MG63 (cell line): ENCODE data around the gene HDHD2. TPM values are rescaled to one million over a fixed set of nuclear protein-coding genes. Genes with fewer than 3 reads are reported as not detected.
"Not testable (repeated sequence)": the region's sequence is repeated elsewhere in the genome, so short reads cannot be mapped to it uniquely, and the experiment has no call there.

Experiments
- DNase-seq: peaks from one replicate; pipeline ENCODE4 v3.0.0-alpha.2; 2020
- H3K27me3 ChIP-seq: fragments of 250-450 bp; sonication (Bioruptor Pico); 2 replicates; pipeline ENCODE4 v1.5.1; 2020; ENCODE audit warnings: mild to moderate bottlenecking, moderate library complexity
- H3K36me3 ChIP-seq: fragments of 250-450 bp; sonication (Bioruptor Pico); 2 replicates; pipeline ENCODE4 v1.5.1; 2020; ENCODE audit warnings: mild to moderate bottlenecking, moderate library complexity
- H3K4me3 ChIP-seq: fragments of 250-450 bp; sonication (Bioruptor Pico); 2 replicates; pipeline ENCODE4 v1.5.1; 2020; ENCODE audit warnings: mild to moderate bottlenecking, moderate library complexity
- H3K9me3 ChIP-seq: fragments of 250-450 bp; sonication (Bioruptor Pico); 2 replicates; pipeline ENCODE4 v1.5.1; 2020; ENCODE audit warnings: mild to moderate bottlenecking, moderate library complexity
- total RNA-seq: library from RNA; depleted of rRNA; stranded (reverse); fragments of >200 nt; shearing (Covaris generic); gene quantifications from 2 replicates; pipeline ENCODE4 v1.2.3, GENCODE V29; 2014; ENCODE audit warnings: low replicate concordance; rRNA removed

The HDHD2 gene, protein sequence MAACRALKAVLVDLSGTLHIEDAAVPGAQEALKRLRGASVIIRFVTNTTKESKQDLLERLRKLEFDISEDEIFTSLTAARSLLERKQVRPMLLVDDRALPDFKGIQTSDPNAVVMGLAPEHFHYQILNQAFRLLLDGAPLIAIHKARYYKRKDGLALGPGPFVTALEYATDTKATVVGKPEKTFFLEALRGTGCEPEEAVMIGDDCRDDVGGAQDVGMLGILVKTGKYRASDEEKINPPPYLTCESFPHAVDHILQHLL
- 3.0 and 11.3 TPM in 2 replicates for total RNA-seq

DNA sequence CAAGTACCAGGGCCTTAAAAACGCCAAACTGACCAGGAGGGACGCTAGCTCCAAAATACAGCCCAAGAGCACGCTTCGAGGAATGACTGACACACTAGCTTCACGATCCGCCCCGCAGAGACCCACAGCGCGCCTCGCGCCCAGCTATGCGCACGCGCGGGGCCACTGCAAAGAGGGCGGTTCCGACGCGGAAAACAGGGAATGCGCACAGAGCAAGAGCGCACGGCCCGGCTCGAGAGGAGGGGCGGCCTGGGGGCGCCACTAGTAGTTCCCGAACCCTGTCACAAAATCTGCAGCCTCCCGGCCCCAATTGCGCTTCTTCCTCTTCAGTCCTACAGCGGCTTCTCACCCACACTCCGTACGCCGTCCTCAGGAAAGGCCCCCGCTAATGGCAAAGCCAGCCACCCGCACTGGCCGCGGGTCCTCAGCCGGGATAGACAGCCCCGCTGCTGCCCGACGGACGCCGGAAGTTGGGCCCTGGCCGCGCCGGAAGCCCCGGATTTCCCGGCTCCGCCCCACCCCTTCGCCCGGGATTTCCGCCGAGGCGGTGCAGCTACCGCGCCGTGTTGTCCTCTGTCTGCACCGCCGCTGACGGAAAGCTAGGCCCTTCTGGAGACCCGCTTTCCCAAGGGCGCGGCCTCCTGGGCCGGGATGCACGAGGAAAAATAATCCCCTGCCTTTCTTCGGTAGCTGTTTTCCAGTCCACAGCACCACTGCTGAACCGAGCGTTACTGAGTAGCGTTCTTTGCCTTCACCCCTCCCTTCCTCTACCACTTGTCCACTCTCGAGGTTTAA, at the start of gene HDHD2:
TSS of gene HDHD2 (minus strand) at position 472 of the 795 bp plus-strand sequence. CDS start 14,061 bp downstream, outside the sequence.
- Histone ChIP-seq H3K36me3 (peaks cover 16% of the 10 kb centered on the region), H3K9me3 (no peaks in the 10 kb centered on the region), H3K27me3 (no peaks in the 10 kb centered on the region), H3K4me3 (peak within 1 kb of the TSS; percentile 84)
- DNase-seq, result peak; percentile 88

DNA sequence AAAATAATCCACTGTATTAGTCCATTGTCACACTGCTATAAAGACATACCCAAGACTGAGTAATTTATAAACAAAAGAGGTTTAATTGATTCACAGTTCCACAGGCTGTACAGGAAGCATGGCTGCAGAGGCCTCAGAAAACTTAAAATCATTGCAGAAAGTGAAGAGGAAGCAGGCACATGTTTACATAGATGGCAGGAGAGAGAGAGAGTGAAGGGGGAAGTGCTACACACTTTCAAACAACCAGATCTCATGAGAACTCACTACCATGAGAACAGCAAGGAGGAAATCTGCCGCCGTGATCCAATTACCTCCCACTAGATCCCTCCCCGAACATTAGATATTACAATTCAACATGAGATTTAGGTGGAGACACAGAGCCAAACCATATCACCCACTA, 45.7 kb upstream of the HDHD2 start:
- not testable (repeated sequence) for H3K27me3 ChIP-seq, DNase-seq, H3K36me3 ChIP-seq, H3K4me3 ChIP-seq, H3K9me3 ChIP-seq

DNA sequence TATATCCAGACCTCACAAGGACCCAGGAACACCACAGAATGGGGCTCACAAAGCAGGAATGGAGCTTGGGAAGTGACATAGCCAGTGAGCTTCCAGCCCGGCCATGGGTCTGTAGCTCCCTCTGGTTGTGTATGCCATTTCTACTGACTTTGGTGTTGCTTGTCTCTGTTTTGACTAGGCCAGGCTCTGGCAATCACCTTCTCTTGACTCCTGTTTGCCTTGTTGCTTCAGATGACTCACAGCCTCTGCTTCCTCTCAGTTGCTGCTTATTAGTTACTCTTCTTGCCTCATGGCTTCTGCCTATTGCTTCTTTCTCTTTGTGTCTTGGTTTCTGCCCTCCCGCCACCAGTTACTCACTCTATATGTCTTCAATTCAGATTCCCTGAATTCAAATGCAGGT, 41.7 kb upstream of the HDHD2 start:
- Histone ChIP-seq H3K36me3 (no peaks in the 10 kb centered on the region), H3K4me3 (no peak overlapping the region), H3K9me3 (no peaks in the 10 kb centered on the region), H3K27me3 (peaks cover 4% of the 10 kb centered on the region; the same call in 1 of the 2 replicates)
- DNase-seq, result no peak

DNA sequence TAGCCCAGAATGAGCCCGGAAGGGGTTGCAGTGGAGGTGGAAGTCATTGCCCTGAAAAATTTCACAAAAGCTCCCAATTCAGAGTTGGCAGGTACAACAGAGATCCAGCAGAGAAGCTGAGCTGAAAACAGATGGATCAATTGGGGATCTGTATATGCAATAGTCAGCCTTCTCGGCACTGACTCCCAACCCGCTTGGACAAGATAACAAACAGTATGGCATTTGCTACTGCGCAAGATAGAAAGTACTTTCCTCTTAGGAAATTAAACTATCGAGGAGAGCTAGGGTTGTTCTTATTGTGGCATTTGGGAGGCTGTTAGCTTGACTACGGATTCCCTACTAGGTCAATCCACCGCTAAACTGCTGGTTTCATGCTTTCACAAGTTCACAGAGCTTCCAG, 37.4 kb upstream of the HDHD2 start:
- peaks cover 7% of the 10 kb centered on the region; the same call in 1 of the 2 replicates for H3K27me3 ChIP-seq
- H3K36me3 ChIP-seq, result no peaks in the 10 kb centered on the region
- no peaks in the 10 kb centered on the region; the same call in 1 of the 2 replicates for H3K9me3 ChIP-seq
- DNase-seq, result no peak
- no peak overlapping the region for H3K4me3 ChIP-seq

DNA sequence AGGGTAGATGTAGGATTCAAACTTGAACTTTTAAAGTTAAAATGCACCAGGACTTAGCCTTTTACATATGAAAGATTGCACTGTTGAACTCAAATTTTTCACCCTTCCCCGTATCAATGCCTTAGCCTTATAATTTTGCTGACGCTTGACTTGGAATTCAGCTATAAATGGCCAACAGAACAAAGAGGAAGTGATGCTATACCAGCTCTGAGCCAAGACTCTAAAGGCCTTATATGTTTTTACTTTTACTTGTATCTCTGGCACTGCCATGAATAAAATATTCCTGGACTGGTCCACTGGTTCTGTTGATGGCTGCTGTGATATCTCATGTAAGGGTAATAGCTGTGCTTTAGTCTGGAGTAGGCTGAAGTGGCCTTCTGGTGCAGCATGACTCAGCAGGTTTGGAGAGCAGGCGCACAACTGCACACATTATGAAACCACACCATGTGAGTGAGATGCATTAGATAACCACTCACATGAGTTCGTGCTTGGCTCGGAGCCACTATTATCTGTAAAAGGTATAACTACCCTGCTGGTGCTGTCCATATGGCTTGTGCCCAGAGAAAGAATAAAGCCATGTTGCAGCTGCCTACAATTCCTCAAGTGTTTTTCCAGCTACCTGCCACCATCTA, 34.2 kb upstream of the HDHD2 start:
- Histone ChIP-seq H3K4me3 (no peak overlapping the region), H3K36me3 (no peaks in the 10 kb centered on the region), H3K27me3 (peaks cover 7% of the 10 kb centered on the region; the same call in 1 of the 2 replicates), H3K9me3 (no peaks in the 10 kb centered on the region; the same call in 1 of the 2 replicates)
- no peak for DNase-seq

DNA sequence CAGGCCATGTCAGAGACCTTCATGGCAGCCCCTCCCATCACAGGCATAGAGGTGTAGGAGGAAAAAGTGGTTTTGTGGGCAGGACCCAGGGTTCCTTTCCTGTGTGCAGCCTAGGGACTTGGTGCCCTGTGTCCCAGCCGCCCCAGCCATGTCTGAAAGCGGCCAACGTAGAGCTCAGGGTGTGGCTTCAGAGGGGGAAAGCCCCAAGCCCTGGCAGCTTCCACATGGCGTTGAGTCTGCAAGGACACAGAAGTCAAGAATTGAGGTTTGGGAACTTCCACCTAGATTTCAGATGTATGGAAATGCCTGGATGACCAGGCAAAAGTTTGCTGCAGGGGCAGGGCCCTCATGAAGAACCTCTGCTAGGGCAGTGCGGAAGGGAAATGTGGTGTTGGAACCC, 31.9 kb upstream of the HDHD2 start:
- not testable (repeated sequence) for DNase-seq, H3K9me3 ChIP-seq

DNA sequence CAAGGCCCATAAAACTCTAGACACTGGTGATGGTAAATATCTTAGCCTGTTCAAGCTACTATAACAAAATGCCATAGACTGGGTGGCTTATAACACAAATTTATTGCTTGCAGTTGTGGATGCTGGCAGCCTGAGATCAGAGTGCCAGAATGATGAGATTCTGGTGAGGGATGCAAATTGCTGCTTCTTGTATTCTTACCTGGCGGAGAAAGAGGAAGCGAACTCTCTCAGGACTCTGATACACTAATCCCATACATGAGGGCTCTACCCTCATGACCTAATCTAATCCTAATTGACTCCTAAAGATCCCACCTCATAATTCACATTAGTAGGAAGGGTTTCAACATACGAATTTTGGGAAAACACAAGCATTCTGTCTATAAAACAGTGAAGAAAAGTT, 30.5 kb upstream of the HDHD2 start:
- no peaks in the 10 kb centered on the region for H3K27me3 ChIP-seq
- H3K9me3 ChIP-seq, result no peaks in the 10 kb centered on the region; the same call in 1 of the 2 replicates
- no peaks in the 10 kb centered on the region for H3K36me3 ChIP-seq
- no peak overlapping the region for H3K4me3 ChIP-seq
- no peak for DNase-seq

More for the DNA sequence above, 31.9 kb upstream of the HDHD2 start:
- not testable (repeated sequence) for H3K36me3 ChIP-seq, H3K27me3 ChIP-seq, H3K4me3 ChIP-seq

DNA sequence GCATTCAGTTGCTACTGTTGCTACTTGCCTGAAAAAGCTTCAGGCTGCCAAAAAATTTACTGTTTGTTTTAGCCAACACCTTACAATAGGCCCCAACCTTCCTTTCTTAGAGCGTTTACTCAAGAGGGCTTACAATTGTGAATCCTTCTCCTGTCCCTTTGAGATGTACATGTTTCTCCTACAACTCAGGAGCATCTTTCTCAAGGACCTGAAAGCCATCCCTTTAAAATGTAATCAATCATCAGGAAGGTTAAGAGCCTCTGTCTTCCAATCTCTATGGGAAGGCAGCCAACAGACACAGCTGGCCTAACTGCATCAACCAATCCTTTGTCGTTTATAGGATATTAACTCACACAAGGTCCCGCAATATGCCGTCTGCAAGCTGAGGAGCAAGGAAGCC, 29.2 kb upstream of the HDHD2 start:
- no peak for DNase-seq
- Histone ChIP-seq H3K36me3 (no peaks in the 10 kb centered on the region), H3K9me3 (no peaks in the 10 kb centered on the region), H3K27me3 (no peaks in the 10 kb centered on the region), H3K4me3 (no peak overlapping the region)

DNA sequence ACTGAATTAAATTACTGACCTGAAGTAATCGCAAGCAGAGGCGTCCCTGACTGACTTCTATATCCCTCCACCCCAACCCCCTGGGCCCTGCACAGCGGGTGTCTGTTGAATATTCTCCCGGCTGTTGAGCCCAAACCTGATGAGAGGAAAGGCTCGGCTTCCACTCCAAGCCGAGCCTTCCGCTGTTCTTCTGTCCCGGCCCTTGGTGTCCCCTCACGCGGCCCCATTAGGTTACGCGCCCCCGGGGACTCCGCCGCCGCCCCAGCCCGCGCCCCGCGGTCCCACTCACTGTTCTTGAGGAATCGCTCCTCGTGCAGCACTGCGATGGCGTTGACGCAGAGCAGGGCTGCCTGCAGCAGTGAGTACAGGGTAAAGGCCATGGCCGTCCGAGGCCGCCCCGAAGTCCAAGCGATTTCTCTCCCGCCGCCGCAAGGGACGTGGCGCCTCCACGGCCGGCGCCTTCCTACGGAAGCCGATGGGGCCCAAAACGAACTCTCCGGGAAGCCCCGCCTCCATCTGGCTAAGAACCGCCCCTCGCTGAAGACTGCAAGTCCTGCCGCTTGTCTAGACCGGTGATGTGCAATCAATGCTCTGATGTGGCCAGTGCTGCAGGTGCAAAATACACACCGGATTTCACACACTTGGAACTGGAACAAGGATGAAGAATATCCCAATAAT, 25.7 kb upstream of the HDHD2 start, which contains the start of gene IER3IP1:
TSS of gene IER3IP1 (minus strand) at position 467 of the 678 bp plus-strand sequence. CDS start at position 380, 87 bp downstream.
- peak; percentile 90 for DNase-seq
- no peaks in the 10 kb centered on the region for H3K9me3 ChIP-seq
- peaks cover 4% of the 10 kb centered on the region for H3K36me3 ChIP-seq
- H3K27me3 ChIP-seq, result no peaks in the 10 kb centered on the region
- H3K4me3 ChIP-seq, result peak within 1 kb of the TSS; percentile 97

DNA sequence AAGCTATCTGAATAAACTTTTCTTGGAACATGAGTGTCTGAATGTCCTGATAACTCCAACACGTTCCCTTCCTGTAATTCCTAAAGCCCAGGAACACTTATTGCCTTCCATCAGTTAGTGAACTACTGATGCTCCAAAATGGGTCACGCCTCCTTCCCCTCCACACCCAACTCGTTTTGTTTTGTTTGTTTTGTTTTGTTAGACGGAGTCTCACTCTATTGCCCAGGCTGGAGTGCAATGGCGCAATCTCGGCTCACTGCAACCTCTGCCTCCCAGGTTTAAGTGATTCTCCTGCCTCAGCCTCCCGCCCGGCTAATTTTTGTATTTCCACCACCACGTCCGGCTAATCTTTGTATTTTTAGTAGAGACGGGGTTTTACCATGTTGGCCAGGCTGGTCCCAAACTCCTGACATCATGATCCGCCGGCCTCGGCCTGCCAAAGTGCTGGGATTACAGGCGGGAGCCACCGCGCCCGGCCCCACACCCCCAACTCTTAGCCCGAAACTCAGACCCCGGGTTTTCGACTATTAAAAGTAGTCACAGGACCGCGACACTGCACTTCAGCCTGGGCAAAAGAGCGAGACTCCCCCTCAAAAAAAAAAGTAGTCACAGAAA, 25.1 kb upstream of the HDHD2 start:
- Histone ChIP-seq H3K4me3 (peak overlapping the region; percentile 97), H3K9me3 (no peaks in the 10 kb centered on the region), H3K27me3 (no peaks in the 10 kb centered on the region), H3K36me3 (peaks cover 4% of the 10 kb centered on the region)
- DNase-seq, result peak; percentile 21

DNA sequence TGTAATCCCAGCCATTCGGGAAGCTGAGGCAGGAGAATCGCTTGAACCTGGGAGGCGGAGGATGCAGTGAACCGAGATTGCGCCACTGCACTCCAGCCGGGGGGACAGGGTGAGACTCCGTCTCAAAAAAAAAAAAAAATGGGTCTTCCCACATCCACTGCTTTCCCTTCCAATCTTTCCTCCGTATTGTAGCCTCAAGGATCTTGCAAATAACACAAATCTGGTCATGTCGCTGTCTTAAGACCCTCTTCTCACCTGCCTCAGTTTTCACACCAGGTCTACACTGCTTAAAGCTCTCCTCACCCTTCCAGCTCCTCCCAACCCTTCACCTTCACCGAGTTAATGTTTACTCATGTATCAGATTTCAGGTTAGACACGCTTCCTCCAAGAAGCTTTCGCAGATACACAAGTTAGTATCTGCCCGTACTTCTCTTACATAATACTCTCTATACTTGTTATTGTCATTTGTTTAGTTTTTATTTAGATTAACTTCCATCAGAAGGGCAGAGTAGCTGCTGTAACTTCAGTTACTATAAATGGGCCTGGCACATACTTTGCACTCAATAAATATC, 24.3 kb upstream of the HDHD2 start:
- DNase-seq, result no peak
- no peaks in the 10 kb centered on the region for H3K27me3 ChIP-seq
- peak overlapping the region; percentile 97 for H3K4me3 ChIP-seq
- no peaks in the 10 kb centered on the region for H3K9me3 ChIP-seq
- peaks cover 4% of the 10 kb centered on the region for H3K36me3 ChIP-seq

DNA sequence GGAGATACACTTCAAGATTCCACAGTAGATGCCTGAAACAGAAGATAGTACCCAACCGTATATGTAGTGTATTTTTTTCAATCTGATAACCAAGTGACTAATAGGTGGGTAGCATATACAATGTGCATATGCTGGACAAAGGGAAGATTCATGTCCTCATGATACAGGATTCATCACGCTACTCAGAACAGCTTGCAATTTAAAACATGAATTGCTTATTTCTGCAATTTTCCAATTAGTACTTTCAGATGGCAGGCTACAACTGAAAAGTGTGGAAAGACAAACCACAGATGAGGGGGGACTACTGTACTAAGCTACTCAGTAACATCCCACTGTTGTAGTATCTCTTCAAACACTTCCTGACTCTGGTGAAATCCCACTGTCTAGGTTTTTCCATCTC, 22.2 kb upstream of the HDHD2 start:
- Histone ChIP-seq H3K27me3 (no peaks in the 10 kb centered on the region), H3K36me3 (peaks cover 8% of the 10 kb centered on the region), H3K9me3 (no peaks in the 10 kb centered on the region), H3K4me3 (no peak overlapping the region)
- no peak for DNase-seq

DNA sequence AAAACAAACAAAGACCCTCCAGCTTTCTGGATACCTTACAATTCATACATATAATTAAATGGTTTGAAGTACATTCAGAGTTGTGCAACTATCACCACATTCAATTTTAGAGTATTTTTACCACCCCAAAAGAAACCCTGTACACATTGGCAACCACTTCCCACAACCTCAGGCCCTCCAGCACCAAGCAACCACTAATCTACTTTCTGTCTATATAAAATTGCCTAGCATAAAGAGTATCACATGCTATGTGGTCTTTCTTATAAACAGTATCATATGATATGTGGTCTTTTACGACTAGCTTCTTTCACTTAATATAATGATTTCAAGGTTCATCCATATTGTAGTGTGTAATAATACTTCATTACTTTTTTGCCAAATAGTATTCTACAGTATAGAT, 18.6 kb upstream of the HDHD2 start:
- no peaks in the 10 kb centered on the region for H3K9me3 ChIP-seq
- DNase-seq, result no peak
- H3K27me3 ChIP-seq, result no peaks in the 10 kb centered on the region
- H3K36me3 ChIP-seq, result peaks cover 8% of the 10 kb centered on the region
- H3K4me3 ChIP-seq, result no peak overlapping the region

DNA sequence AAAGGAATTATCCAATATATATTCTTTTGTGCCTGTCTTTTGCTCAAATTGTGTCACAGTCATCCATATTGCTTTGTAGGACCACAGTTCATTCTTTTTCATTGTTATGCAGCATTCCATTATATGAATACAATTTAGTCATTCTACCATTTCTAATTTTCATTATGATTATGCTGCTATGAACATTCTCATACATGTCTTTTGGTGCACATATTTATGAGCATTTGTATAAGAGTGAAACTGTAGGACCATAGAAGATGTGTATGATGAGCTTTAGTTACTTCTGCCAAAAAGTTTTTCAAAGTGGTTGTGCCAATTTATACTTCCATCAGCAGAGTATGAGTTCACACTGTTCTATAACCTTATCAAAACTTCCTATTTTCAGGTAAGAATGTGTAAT, 18.2 kb upstream of the HDHD2 start:
- Histone ChIP-seq H3K9me3 (no peaks in the 10 kb centered on the region), H3K4me3 (no peak overlapping the region)

DNA sequence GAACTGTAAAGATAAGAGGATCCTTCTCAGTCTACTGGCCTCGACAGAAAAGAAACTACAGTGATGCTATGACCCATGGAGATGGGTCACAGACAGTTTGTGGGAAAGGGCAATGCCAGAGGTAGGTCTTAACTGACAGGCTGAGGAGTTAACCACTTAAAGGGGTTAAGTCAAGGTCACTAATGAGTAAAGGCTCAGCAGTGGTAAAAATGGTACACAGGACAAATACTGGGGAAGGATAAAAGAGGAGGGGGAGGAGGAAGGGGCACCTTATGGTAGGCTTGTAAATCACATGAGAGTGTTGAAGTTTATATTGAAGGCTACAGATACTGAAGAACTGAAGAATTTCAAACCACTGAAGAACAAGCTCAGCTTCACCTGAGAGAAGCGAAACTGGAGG, 16.0 kb upstream of the HDHD2 start:
- H3K4me3 ChIP-seq, result no peak overlapping the region
- H3K27me3 ChIP-seq, result no peaks in the 10 kb centered on the region
- H3K36me3 ChIP-seq, result peaks cover 4% of the 10 kb centered on the region
- no peak for DNase-seq
- no peaks in the 10 kb centered on the region for H3K9me3 ChIP-seq

More for the DNA sequence above, 18.2 kb upstream of the HDHD2 start:
- Histone ChIP-seq H3K27me3 (no peaks in the 10 kb centered on the region), H3K36me3 (peaks cover 8% of the 10 kb centered on the region)
- no peak for DNase-seq

DNA sequence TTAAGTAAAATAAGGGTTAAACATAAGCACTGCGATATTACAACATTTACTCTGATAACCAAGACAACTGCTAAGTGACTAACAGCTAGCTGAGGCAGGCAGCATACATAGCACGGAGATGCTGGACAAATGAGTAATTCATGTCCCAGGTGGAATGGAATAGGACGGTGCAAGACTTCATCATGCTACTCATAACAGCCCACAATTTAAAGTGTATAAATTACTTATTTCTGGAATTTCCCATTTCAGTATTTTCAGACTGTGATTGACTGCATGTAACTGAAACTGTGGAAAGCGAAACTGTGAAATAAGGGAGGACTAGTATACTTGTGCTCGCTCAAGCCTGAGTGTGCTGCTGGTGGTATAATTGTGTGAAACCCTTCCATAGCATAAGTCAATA, 12.9 kb upstream of the HDHD2 start:
- Histone ChIP-seq H3K36me3 (peaks cover 3% of the 10 kb centered on the region), H3K4me3 (no peak overlapping the region), H3K9me3 (no peaks in the 10 kb centered on the region), H3K27me3 (no peaks in the 10 kb centered on the region)
- no peak for DNase-seq
